GM18517 (cell line): ENCODE data around the gene CAPN2.

Experiments
- ATAC-seq: cut with Tn5 transposase; IDR thresholded peaks from one replicate; pipeline ENCODE4 v1.9.1; 2021; ENCODE audit warnings: mild to moderate bottlenecking, moderate library complexity; ENCODE audit not compliant: unreplicated experiment

Gene CAPN2

GRCh38 chr1:223824712-223825111 lies 112.4 kb downstream of the CAPN2 start:
- ATAC-seq = no peak
